GM13977 (cell line): ENCODE measurements around the gene ERF.

Source experiments
- DNase-seq: peaks from one replicate; pipeline ENCODE4 v3.0.0; 2012; ENCODE audit warnings: low spot score
- in situ Hi-C: fragments of 300-500 bp; cut with MboI; formaldehyde crosslinking; loops from one replicate; pipeline ENCODE4 v1.12.0; 2022; ENCODE audit warnings: low sequenced_read_pairs, low pct_unique_long_range_greater_than_20kb, mixed read lengths, inconsistent platforms; ENCODE audit not compliant: unreplicated experiment
- TF ChIP-seq, protein P1 (sequence below): IDR thresholded peaks from 2 replicates; pipeline ENCODE4 v1.5.1; 2012; ENCODE audit warnings: mild to moderate bottlenecking, control low read depth; ENCODE audit not compliant: insufficient read depth; ENCODE audit errors: extremely low read depth, missing control alignments

ERF gene

DNA sequence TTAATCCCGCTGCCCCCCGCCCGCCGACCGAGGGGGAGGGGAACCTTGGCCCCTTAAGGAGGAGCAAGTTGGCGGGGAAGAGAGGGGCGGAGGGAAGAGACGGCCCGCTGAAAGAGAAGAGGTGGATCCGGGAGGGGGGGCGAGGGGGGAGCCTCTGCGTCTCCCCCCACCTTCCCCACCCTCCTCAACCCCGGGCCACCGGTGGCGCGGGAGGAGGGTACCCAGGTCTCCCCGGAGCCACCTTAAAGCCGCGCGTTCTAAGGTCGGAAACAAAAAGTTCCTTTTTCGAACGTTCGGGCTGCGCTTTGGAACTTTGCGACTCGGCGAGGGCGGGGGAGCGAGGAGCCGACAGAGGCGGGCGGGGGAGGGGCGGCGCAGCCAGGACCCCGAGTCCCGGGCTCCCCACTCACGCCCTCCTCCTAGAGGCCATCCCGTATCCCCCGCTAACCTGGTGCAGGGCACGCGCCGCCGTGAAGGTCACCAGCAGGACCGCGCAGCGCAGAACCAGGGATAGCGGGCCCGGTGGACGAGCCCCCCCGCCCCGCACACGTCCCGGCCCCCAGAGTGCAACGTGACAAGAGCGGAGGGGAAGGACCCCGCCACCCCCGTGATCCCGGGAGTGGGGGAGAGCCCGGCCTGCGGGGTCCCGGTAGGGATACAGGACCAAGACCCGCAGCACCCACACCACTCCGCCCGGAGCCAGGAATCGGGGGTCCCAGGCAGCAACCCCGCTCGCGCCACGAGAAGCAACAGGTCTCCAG, 659 bp downstream of the ERF start:
- in situ Hi-C loops, result no loop called here
- peak; percentile 77 for DNase-seq
- TF ChIP-seq, protein P1, sequence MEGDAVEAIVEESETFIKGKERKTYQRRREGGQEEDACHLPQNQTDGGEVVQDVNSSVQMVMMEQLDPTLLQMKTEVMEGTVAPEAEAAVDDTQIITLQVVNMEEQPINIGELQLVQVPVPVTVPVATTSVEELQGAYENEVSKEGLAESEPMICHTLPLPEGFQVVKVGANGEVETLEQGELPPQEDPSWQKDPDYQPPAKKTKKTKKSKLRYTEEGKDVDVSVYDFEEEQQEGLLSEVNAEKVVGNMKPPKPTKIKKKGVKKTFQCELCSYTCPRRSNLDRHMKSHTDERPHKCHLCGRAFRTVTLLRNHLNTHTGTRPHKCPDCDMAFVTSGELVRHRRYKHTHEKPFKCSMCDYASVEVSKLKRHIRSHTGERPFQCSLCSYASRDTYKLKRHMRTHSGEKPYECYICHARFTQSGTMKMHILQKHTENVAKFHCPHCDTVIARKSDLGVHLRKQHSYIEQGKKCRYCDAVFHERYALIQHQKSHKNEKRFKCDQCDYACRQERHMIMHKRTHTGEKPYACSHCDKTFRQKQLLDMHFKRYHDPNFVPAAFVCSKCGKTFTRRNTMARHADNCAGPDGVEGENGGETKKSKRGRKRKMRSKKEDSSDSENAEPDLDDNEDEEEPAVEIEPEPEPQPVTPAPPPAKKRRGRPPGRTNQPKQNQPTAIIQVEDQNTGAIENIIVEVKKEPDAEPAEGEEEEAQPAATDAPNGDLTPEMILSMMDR, result no peak

GRCh38 chr19:42253245-42254088, 1.5 kb downstream of the ERF start:
- in situ Hi-C loops, result no loop called here
- peak; percentile 81 for DNase-seq
- TF ChIP-seq, protein P1, result no peak

DNA sequence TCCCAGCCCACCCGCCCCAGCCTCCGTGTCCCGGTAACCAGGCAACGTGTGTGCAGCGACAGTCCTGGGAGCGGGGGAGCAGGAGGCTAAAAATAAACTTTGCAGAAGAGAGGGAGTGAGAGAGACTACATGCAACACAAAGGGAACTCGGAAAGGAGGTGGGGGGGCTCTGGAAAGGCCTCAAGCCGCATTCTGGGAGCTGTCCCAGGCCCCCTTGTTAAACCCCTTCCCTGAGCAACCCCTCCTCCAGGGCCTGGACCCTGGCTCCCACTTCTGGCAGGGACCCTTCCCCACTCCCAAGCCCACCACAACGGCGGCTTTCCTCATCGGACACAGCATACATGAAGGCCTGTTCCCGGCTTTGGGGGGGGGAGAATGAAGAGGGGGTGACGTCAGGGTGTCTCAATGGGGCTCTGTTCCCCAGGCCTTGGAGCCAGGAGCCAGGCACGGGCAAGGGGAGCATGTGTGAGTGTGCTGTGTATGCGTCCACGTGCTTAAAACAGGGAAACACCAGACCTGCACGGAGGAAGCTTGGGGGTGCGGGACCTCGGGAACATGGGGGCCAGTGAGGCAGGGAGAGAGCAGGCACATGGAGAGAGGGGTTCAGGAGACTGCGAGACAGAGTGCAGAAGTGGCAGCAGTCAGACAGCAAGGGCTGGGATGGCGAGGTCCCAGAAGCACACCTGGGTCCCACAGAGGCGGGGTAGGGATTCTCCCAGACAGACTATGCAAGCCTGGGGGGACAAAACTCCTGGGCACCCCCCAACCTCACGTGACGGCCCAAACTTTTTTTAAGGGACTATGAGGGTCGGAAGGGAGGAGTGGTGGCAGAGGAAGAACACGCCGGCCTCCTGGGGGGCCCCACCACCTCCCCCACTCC, 2.3 kb downstream of the ERF start:
- TF ChIP-seq, protein P1, result no peak
- no peak for DNase-seq
- in situ Hi-C loops, result no loop called here

GRCh38 chr19:42251572-42252358, 3.2 kb downstream of the ERF start:
- TF ChIP-seq, protein P1, result no peak
- in situ Hi-C loops, result no loop called here
- DNase-seq, result no peak

DNA sequence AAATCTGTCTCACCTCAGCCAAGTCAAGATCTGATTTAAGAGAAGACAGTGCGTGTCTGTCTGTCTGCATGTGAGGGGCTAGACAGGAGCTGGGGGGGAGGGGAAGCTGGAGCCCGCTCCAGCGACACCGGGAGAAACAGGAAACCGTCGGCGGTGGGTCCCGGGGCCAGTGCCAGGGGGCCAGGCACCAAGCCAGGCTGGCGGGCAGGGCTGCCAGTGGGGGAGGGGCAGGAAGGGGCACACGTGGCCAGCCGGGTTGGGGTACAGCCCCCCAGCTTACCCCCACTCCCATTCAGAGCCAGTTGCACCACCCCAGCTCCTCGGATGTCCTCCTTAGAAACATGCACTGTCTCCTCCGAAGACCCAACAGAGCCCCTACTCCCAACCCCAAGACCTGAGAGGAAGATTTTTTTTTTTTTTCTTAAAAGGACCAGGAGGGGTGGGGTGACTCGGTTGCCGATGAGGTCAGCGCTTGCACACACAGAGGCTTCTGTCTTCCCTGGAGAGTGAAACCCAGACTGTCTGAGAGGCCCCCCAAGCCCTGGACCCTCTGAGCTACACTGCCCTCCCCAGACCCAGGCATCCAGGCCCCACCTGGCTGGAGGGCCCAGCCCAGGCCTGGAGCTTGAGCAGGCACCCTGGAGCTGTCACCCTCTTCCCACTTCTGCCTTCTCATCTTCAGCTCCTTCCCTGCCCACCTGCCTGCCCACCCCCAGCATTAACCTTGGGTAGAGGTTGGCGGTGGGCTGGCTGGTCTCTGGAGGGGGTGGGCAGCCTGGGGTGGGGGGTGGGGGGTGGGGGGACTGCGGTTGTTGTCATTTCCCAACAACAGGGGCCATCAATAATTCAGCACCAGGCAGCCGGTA, 4.0 kb downstream of the ERF start:
- no peak for DNase-seq
- TF ChIP-seq, protein P1, result no peak
- in situ Hi-C loops, result no loop called here
